Measurements from ENCODE around the gene DHX16.

Gene DHX16

DNA sequence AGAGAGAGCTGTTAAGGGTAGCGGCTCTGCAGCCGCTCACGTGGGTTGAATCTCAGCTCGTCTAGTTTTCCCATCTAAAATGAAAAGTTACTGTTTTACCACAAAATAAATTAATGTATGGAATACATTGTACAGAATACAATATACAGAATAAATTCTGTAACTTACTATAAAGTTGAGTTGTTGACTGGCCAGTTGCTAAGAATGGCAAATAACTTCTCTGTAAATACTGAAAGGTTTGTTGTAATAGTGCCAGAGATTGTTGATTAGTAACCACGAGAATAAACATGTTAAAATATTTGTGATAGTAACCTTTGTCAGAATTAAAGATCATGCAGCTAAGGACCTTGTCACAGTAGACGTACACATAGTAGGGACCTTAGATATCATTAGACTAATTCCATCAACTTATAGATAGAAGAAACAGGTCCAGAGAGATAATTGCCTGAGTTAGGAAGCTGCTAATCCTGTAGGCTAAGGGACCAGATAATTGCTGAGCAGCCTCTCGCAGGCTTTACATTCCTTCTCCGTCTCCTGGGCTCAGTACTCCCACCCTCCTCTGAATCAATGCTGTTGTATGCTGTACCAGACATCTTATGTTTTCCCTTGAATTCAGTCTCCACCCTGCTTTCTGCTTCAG, 18.5 kb upstream of the DHX16 start:
- DNase-seq: peak; percentile 52

DNA sequence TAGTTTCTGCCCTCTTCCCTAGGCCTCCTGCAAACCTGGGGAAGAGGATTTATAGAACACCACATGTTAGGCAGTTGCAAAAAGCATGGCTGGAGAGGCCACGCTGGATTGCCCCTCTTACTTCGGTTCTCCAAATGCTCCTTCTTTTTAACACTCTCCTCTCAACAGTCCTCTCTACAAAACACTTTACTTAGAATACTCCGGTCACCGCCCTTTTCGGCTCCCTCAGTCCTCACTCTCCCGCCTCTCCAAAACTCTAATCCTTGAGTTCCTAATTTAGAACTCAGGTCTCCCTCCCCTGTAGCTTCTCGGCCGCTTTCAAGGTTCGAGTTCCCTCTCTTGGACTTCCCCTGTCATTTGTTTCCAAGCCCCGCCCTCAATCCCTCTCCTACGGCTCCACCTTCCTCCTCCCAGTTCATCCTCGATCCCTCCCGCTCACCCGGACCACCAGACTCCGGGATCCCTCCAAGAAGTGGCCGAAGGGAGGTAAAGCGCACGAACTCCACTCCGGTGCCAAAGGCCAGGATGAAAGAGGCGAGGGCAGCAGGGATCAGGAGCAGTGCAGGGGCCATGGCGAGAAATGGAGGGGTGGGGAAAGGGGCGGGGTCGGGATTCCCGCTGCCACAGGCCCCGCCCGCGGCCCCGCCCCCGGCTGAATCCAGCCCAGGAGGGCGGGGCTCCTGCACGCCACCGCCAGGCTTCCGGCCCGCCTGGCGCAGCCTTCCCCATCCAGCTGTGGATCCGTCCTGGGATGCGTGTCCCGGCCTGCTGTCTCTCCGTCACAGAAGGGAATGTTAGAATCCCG, 17.8 kb upstream of the DHX16 start, which contains the start of gene NRM:
TSS of gene NRM (minus strand) at position 582 of the 805 bp plus-strand sequence. CDS start at position 572, 10 bp downstream.
- peak; percentile 96 for DNase-seq

DNA sequence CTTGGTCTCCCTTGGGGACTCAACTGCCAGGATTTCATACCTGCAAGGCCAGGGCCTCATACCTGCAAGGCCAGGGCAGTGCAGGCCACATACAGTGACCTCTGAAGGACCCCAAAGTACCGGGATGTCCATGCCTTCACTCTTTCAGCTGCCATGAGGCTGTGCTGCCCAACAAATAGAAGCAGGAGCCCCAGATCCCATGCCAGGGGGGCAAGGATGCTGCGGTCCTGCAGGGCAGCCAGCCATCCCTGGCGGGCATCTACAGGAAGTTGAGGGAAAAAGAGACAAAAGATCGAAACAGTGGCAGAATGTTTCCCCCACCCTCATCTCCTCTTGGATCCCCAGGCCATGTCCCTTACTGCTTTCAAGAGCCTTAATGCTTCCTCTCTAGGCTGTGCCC, 17.2 kb upstream of the DHX16 start:
- DNase-seq: no peak

DNA sequence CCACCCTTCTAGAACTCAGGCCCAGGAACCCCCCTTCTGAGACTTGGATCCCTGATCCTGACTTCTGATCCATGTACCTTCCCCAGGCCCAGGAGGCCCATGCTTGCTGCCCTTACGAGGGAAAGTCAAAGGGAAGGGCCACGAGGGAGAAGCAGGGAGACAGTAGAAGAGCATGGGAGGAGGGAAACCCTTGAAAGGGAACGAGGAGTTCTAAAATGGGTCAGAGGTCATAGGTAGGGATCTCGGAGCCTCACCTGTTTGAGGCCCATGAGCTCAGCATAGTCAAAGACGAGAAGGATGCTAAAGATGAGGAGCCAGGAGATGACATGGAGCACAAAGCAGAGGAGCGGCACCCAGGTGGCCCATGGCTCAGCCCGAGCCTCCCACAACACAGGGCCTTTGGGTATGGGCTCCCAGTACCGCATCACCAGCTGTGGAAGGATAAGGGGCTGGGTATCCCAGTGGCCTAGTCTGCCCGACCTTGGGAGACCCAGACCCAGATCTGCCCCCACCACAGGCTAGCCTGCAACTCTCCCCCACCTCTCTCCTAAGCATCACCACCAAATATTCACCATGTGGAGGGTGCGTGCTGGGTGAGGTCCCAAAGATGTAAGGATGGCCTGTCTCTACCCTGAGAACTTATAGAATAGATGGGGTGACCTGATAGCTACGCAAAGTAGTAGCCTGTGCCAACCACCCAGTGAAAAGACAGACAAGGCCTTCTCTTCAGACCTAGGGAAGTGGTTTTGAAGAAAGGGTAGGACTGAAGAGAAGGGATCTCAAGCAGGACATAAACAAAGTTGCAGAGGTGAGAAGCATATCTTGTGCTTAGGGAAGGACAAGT, 16.4 kb upstream of the DHX16 start:
- no peak for DNase-seq

DNA sequence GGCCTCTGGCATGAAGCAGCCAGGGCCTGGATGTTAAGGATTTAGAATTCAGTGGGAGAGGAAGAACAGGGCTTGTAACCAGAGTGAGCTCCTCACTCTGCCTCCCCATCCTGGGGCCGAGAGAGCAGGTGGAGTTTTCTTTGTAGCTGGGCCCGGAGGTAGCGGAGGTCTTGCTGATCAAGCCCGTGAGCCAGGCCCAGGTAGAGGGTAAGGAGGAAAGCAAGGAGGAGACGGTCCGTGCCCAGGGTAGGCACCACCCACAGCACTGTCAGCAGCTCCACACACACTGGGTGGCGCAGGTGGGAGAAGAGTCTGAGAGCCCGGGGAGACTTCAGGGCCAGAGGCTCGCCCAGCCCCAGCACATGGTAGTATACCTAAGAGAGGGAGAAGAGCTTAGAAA, 15.8 kb upstream of the DHX16 start:
- DNase-seq: no peak

DNA sequence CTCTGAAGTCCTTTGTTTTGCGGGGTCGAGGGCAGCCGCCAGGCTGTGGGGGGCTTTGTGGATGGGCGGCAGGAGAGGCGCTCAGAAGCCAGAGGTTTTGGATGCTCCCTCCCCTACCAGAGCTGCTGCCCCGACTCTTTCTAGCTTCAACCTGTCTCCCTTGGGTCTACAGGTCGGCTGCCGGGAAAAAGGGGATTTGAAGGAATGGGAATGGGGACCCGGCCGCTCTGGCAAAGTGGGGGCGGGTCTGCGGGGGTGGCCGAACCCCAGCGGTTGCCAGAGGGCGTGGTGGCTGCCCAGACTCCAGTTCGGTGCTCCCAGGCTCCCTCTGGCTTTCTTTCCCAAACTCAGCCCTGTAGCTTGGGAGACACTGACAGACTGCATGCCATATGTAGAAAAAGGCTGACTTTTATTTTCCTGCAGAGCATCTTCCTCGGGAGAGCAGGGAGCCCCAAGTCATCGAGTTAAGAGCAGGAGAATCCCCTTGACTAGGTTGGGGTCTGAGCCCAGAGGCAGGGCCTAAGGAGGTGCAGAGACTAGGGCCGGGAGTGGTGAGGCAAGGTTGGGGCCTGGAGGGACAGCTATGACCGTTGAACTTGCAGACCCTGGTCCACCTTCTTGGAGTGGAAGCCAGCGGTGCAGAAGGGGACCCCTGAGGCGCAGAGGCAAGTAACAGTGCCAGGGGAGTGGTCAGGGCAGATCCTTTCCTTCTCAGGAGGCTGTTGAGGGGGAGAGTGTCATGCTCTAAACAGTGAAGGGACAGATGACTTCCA, 15.0 kb upstream of the DHX16 start:
- DNase-seq: no peak

DNA sequence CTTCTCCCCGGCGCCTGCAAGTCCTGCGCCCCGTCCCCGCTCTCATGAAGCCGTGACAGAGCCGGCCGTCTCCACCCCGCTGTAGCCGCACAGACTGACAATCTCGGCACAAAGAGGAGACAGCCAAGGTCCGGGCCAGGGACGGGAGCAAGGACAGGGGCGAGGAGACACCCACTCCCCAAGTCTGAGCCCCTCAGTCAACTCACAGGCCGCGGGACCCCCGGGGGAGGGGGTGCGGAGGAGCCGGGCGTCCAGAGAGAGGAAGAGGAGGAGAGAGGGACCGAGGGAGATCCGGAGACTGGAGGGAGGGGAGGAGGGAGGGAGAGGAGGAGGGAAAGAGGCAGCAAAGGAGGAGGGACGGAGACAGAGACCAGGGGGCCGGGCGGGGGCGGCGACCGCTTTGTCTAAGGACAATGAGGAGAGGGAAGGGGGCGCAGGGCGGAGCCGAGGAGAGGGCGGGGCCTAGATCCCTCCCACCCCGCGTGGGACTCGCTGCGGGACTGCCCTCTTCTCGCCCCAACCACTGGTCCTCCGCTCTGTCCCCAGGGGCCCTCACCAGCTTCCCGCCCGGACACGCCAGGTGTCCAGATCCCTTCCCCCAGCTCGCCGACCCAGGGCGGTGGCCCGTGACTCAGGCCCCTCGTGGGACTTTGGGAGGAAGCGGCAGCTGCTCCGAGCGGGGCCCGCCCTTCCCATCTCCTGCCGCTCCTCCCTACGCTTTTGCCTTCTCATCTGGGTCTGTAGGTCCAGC, 14.3 kb upstream of the DHX16 start:
- DNase-seq: peak; percentile 97

DNA sequence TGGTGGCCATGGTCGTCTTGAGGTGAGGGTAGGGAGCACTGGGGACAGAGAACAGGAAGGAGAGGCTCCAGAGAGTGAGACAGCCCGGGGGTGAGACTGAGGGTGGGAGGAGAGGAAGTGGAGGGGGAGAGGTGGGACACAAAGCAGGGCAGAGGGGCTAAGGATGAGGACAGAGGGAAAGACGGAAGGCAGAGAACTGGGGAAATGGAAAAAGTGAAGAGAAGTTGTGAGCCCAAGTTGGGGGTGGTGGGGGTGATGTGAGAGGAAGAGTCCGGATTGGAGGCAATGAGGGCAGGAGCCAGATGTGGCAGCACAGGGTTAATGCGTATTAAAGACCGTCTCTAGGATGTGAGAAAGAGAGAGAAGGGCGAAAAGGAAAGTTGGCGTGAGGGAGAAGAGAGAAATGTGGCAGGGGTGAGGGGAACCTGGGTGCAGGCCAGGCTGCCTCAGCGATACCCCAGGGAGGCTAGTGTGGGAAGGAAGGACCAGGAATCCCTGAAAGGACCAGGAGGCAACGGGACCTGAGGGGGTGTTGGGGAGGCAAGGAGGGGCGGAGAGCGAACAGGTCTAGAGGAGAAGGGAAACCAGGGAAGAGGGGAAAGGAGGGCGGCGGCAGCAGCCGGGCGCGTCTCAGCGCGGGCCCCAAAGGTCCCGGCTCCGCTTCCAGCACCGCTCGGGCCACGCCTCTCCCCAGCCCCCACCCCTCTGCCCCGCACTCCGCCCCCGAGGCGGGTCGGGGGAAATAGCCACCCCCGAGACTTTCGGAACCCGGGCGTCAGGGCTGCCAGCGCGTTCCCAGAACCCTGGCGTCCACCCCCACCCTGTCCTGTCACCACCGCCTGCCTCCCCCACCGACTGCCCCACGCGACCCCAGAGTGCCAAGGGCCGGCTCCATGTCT, 13.5 kb upstream of the DHX16 start, which contains the start of gene PPP1R18:
TSS of gene PPP1R18 (minus strand) at position 637 of the 899 bp plus-strand sequence. CDS start at position 10, 627 bp downstream.
- DNase-seq: peak; percentile 12

DNA sequence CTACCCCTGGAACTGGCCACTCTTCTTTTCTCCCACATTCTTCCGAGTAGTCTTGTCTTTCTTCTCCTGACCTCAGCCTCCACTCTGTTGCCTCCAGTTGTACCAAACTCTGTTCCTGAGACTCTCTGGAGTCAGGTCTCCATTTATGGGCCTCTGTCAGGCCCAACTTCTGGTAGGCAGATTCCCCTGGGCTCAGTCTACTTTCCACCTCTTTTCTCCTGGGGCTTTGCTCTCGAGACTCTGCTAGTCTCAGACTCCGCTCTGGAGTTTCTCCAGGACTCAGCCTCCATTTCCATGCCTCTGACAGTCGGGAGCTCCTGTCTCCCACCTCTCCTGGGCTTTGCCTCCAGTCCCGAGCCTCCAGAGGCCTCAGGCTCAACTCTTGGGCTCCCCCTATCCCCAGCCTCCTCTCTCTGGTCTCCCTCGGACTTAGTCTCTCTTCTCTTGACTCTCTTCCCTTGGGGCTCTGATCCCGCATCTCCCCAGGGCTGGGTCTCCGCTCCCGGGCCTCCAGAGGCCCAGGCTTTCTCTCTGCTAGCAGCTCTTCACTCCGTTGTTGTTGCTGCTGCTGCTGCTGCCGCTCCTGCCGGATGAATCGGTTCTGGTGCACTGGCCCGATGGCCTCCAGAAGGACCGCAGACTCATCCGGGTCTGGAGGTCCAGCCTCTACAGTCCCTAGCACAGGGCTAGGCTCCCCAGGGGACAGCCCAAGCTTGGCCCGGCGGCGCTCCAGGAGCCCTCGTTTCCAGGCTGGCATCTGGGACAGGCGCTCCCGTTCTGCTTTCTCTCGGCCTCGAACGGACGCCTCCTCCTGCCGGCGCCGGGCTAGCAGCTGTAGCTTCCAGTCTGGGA, 12.6 kb upstream of the DHX16 start:
- DNase-seq: no peak

DNA sequence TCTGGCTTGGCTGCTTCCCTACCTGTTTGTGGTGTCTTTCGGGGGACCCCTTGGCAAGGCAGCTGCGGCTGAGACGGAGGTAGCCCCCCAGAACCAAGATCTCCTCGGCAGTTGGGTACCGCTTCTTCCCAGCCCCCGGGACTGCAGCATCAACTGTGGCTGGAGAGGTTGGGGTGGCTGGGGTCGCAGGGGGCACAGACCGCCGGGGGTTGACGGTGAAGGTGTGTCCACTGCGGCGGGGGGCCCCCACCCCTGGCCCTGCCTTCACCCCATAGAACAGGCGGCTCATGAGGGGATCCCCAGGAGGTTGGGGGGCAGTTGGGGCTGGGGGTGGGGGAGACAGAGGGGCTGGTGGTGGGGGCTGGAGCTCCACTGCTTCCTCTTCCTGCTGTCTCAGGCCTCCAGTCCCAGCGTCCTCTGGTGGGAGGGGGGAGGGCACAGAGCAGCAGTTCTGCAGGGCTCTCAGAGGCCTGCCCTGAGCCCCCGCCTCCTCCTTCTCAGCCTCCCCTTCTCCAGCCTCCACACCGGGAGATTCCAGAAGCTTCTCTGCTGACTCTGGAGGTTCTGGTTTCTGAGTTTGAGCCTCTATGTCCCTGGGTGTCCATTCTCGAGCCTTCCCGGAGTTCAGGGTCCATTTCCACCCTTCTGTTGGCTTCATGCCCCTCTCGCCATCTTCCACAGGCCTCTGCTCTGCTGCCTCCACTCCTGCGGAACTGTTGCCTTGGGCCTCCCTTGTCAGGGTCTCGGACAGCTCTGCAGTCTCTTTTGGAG, 11.8 kb upstream of the DHX16 start:
- no peak for DNase-seq

DNA sequence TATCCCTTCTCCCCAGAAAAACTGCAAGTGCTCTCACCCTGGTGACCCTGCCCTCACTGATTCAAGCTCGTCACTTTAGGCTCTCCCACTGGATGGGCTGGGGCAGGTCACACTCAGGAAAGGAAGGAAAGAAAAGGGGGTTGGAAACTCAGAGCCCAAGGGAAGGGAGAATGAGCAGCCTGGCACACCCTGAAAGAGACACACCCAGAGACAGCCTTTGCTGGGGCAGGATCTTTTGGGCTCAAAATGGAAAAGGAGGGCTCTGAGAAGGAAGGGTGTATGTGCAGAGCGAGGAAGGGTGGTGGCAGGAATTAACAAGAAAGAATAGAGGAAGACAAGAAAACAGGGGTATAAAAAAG, 11.2 kb upstream of the DHX16 start:
- no peak for DNase-seq

DNA sequence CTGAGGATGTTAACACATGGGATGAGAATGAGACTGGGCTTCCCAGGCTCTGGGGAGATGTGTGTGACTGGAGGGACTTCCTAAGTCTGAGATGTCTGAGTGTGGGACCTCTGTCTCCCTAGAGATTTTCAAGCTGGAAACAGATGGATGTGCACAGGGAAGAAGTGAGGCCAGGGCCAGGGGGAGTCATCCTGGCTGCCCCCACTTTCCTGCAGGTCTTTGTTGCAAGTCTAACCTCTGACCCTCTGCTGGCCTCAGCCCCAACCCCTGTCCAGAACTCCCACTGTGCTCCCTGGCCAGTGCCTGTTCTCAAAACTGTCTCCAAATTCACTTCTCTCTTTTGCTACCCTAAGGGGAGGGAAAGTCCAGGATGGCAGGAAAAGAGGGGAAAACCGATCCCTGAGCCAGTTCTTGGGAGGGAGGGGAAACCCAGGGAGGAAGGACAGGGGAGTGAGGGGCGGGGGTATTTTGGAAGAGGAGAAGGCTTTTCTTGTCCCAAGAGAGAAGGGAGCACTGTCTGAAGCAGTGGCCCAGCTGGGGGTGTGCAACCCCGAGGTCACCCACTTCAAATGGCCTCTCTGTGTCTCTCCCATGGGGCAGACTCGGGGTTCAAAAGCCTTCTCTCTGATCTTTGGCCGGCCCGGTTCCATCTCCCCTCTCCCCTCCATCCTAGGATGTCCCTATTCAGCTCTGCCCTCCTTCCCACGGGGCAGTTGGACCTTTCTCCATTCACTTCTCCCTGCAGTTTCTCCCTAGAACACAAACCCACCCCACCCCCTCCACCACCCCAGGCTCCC, 10.6 kb upstream of the DHX16 start:
- no peak for DNase-seq

DNA sequence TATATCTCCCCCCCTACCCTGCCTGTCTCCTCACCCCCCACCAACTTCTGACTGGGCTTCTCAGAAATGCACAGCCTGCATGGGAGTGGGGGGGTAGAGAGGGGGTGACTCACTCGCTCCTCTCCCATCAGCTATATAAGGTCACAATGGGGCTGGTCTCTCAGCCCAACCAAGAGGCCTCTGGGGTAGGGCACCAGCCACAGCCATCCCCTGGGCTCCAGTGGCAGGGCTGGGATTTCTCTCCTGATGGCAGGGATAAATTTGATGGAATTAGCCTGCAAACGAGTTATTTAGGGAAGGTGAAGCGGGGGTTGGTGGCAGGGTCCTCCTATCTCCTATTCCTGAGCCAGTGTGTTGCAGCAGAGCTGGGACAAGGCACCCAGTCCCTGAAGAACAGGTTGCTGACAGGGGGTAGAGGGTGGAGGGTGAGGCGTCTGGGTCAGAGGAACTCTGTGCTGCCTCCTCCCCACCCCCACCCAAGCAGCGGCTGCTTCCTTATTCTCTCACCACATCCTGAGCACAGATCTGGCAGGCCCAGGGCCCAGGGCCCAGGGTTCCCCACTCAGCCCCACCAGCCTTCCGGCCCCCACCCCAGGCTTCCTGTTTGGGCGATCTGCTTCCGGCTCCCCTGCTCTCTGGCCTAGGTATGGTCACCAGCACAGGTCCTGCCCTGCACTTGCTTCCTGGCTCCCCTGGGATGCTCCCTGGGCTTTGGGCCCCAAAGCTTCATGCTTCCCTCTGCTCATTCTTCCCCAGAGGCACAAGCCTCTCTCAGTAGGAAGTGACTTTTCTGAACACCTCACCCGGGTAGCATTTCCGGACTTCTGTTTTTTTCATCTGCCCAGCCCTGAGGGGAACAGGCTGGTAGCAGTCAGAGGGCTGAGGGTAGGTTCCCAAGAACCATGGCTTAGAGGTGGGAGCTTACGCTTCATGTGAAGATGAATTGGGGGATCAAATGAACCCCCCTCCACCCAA, 9.6 kb upstream of the DHX16 start:
- DNase-seq: peak; percentile 25

DNA sequence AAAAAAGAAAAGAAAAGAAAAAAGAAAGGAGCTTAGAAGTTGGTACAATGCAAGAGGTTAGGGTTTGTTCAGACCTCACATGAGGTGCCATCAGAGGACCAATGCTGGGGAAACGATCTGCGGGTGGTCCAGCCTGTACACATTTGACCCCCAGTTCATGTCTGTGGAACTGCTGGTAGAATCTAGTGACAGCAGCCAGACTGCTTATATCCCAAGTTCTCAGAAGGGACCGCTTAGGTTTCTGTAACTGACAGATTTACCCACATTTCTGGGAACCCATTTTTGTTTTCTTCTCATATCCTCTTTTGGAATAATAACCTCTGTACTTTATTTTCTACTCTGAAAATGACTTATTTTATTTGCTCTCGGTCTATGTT, 8.9 kb upstream of the DHX16 start:
- no peak for DNase-seq

DNA sequence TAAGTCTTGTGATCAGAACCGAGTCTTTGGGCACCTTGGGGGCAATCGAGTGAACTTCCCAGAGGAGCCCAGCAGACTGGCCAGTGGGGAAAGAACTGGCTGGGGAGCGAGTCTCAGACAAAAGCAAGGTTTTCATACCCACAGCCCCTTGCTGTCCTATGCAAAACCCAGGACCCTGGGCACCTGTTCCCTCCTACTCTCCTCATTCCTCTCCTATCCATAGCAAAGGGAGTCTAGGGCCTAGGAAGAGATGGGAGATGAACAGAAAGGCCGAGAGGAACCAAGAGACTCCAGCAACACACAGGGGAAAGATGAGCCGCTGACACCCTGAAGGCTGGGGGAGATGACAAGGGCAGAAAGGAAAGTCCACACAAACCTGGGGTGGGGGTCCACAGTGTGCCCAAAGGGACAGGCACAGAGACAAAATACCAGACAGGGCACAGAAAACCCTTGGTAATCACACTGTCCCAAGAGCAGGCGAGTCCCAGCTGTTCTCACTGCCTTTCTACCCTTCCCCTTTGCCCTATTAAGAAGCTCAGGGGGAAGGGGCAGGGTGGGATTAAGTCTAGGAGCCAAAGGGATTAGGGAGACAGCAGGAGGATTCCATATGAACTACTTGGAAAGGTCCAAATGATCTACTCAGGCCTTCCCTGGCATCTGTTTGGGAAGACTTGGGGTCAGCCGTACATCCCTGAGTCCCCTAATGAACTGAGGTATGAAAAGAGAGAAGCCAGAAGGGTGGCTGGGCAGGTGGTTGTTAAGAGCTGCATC, 7.1 kb upstream of the DHX16 start:
- no peak for DNase-seq
